NB4 (cell line): ENCODE measurements around the gene LPGAT1.

ENCODE experiments used
- MYC ChIP-seq: IDR thresholded peaks from 2 replicates; pipeline ENCODE4 v1.6.1; 2011; ENCODE audit warnings: low read depth, low read length
- POLR2A ChIP-seq: IDR thresholded peaks from 2 replicates; pipeline ENCODE4 v1.6.1; 2011; ENCODE audit warnings: mild to moderate bottlenecking; ENCODE audit not compliant: insufficient read length; ENCODE audit errors: extremely low read depth
- TF ChIP-seq, protein P1 (sequence below): IDR thresholded peaks from one replicate; pipeline ENCODE4 v1.5.1; 2012; ENCODE audit warnings: low read depth, low read length
- TF ChIP-seq, protein P2 (sequence below): IDR thresholded peaks from 2 replicates; pipeline ENCODE4 v1.6.1; 2011; ENCODE audit warnings: low read depth, low read length

- TF ChIP-seq POLR2A = no peak
- TF ChIP-seq, protein P1, sequence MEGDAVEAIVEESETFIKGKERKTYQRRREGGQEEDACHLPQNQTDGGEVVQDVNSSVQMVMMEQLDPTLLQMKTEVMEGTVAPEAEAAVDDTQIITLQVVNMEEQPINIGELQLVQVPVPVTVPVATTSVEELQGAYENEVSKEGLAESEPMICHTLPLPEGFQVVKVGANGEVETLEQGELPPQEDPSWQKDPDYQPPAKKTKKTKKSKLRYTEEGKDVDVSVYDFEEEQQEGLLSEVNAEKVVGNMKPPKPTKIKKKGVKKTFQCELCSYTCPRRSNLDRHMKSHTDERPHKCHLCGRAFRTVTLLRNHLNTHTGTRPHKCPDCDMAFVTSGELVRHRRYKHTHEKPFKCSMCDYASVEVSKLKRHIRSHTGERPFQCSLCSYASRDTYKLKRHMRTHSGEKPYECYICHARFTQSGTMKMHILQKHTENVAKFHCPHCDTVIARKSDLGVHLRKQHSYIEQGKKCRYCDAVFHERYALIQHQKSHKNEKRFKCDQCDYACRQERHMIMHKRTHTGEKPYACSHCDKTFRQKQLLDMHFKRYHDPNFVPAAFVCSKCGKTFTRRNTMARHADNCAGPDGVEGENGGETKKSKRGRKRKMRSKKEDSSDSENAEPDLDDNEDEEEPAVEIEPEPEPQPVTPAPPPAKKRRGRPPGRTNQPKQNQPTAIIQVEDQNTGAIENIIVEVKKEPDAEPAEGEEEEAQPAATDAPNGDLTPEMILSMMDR = no peak
- TF ChIP-seq, protein P2, sequence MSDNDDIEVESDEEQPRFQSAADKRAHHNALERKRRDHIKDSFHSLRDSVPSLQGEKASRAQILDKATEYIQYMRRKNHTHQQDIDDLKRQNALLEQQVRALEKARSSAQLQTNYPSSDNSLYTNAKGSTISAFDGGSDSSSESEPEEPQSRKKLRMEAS = no peak
- no peak for TF ChIP-seq MYC
Measured at GRCh38 chr1:211832661-211833060, 2.1 kb upstream of the LPGAT1 start.
